Measurements from ENCODE around the gene MNDA.

Gene MNDA

GRCh38 chr1:158898722-158899121, 67.6 kb downstream of the MNDA start:
- Histone ChIP-seq H3F3A (ENCODE audit: low read depth) (no peaks in the 10 kb centered on the region; the same call in 1 of the 2 replicates), H3K79me2 (ENCODE audit: insufficient read depth, low read length) (no peaks in the 10 kb centered on the region), H3K9ac (ENCODE audit: low read depth, low read length, poor library complexity, severe bottlenecking) (no peak overlapping the region), H3K36me3 (ENCODE audit: insufficient read depth, low read length) (no peaks in the 10 kb centered on the region), H4K20me1 (ENCODE audit: insufficient read depth, low read length, poor library complexity, severe bottlenecking) (no peaks in the 10 kb centered on the region), H3K4me3 (ENCODE audit: low read length, poor library complexity, severe bottlenecking) (no peak overlapping the region), H2AFZ (ENCODE audit: low read length) (no peak overlapping the region), H3K27me3 (ENCODE audit: insufficient read depth, low read length, poor library complexity, severe bottlenecking) (no peaks in the 10 kb centered on the region), H3K9me3 (ENCODE audit: insufficient read depth, low read depth, low read length) (0 out of 2 replicates have a peak, but pooled peaks cover 2% of the 10 kb centered on the region), H3K4me2 (ENCODE audit: low read depth, low read length, poor library complexity, severe bottlenecking) (no peak overlapping the region), H3K4me1 (ENCODE audit: insufficient read depth, low read length, poor library complexity, severe bottlenecking) (no peaks in the 10 kb centered on the region), H3K9me2 (replicated peaks; ENCODE audit: low read depth, low read length) (no peaks in the 10 kb centered on the region)
- TF ChIP-seq CTCF (conservative IDR thresholded peaks at IDR 0.05; ENCODE audit: low read length) (no peak), EZH2phosphoT487 (IDR thresholded peaks at IDR 0.05; ENCODE audit: borderline replicate concordance) (no peak)

Measured in Loucy (cell line).